Urinary bladder (tissue), 4 donors: Measurements from ENCODE around the gene SORCS2. TPM values are rescaled to one million over a fixed set of nuclear protein-coding genes. Genes with fewer than 3 reads are reported as not detected.
A peak's percentile ranks its signal among the peaks of the same experiment; 100 is the strongest.

ENCODE experiments used
- DNase-seq: peaks from one replicate; pipeline ENCODE4 v3.0.0-alpha.2; 2015; ENCODE audit errors: extremely low spot score
- H3K27ac ChIP-seq: one replicate; pipeline ENCODE4 v1.5.1; 2013; ENCODE audit warnings: low read depth, mild to moderate bottlenecking, moderate library complexity
- H3K36me3 ChIP-seq: one replicate; pipeline ENCODE4 v1.6.1; 2013; ENCODE audit warnings: mild to moderate bottlenecking, moderate library complexity; ENCODE audit not compliant: insufficient read depth
- H3K4me1 ChIP-seq: one replicate; pipeline ENCODE4 v1.6.1; 2013; ENCODE audit warnings: mild to moderate bottlenecking, moderate library complexity; ENCODE audit not compliant: insufficient read depth
- H3K4me3 ChIP-seq: one replicate; pipeline ENCODE4 v1.5.1; 2013; ENCODE audit warnings: low read depth, low read length
- WGBS: extraction: QIAGEN DNeasy Blood & Tissue Kit; methylation state at CpG from one replicate; pipeline ENCODE4 v1.1.7; 2013; 5-methylcytosine and 5-hydroxymethylcytosine counted together
- polyA plus RNA-seq: library from polyadenylated mRNA; stranded (reverse); fragments of 200-250 nt; gene quantifications from one replicate; pipeline ENCODE4 v1.2.3, GENCODE V29; 2013
- total RNA-seq: library from RNA; depleted of rRNA; stranded (reverse); fragments of >200 nt; gene quantifications from one replicate; pipeline ENCODE4 v1.2.3, GENCODE V29; 2014
- donor health status: healthy with polysubstance abuse.
- donor health status: healthy.

SORCS2 gene
- total and polyA plus RNA-seq, 2 donors = 5.3 to 10.8 TPM

DNA sequence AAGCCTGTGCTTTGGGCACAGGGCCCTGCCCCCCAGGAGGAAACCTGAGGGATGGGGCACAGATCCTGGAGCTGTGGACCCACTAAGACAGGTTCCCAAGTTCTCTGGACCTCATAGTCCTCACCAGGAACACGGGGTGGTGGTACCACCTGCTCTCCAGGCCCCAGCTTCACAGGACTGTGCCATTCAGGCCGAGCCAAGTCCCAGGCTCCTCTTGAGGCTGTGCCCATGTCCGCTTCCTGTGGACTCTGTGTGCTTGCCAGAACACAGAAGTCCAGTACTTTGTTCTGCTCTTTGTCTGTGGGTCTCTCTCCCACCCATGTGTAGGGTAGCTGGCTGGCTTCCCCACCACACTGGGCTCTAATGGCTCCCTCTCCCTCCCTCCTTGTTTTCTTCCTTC, 346.8 kb downstream of the SORCS2 start:
- Histone ChIP-seq H3K27ac (no peak overlapping the region), H3K36me3 (no peaks in the 10 kb centered on the region), H3K4me3 (no peak overlapping the region), H3K4me1 (no peaks in the 10 kb centered on the region)
- DNase-seq = no peak
- 99% methylated on average over 3 of the region's 3 CpGs for WGBS

DNA sequence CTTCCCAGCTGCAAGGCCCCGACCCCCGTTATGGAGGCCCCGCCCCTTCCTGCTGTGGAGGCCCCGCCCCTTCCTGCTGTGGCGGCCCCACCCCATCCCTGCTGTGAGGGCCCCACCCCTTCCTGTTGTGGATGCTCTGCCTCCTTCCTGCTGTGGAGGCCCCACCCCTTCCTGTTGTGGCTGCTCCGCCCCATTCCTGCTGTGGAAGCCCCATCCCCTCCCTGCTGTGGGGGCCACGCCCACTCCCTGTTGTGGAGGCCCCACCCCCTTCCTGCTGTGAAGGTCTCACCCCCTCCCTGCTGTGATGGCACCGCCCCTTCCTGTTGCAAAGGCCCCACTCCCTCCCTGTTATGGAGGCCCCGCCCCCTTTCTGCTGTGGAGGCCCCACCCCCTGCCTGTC, 347.3 kb downstream of the SORCS2 start:
- Histone ChIP-seq H3K4me1 (no peaks in the 10 kb centered on the region), H3K36me3 (no peaks in the 10 kb centered on the region), H3K4me3 (no peak overlapping the region), H3K27ac (no peak overlapping the region)
- 81% methylated on average over 9 of the region's 9 CpGs for WGBS
- DNase-seq = no peak

DNA sequence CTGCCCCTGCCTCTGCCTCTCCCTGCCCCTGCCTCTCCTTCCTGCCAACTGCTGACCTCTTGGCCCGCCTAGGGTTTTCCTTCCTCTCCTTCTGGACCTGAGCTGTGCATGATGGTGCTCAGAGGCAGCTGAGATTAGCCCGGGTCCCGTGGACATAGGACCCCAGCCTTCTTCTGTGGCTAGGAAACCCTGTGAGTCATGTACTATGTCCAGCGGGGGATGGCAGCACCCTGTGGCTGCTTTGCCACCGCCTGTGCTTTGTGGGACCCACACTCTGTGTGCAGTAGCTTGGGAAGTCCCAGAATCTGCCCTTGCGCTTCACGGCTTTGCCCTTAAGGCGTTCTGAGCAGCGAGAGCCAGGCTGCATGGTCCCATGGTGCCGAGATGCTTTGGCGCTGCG, 347.9 kb downstream of the SORCS2 start:
- no peak for DNase-seq
- Histone ChIP-seq H3K36me3 (no peaks in the 10 kb centered on the region), H3K27ac (no peak overlapping the region), H3K4me3 (no peak overlapping the region), H3K4me1 (no peaks in the 10 kb centered on the region)
- 85% methylated on average over 12 of the region's 12 CpGs for WGBS

DNA sequence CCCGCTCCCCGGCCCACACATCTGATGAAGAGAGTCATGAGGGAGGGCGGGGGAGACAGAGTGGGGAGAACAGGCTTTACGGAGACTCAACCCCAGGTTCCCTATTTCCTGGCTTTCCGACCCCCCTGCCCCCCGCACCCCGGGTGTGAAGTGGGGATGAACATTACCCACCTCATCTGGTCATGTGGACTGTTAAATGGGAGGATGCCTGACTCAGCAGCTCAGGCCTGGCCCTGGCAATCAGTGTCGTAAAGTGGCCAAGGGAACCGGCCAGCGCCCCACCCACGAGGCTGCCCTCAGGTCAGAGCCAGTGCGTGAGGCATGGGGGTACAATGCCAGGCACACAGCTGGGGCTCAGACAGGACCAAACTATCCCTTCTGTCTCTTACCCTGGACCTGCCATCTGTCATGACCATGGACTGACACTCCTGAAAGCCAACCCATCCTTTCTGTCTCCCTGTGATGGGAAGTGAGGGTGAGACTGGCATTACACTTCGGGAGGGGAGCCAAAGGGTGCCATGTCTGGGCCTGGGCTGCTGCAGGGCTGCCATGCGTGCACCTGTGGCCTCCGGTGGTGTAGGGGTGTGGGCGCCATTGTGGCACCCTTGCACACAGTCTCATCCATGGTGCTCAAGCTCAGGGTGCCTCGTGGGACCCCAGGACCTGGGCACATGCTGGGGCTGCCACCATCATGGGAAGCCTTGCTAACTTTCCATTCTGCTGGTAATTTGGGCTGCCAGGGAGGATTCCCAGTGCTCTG, 348.5 kb downstream of the SORCS2 start:
- H3K4me3 ChIP-seq = no peak overlapping the region

DNA sequence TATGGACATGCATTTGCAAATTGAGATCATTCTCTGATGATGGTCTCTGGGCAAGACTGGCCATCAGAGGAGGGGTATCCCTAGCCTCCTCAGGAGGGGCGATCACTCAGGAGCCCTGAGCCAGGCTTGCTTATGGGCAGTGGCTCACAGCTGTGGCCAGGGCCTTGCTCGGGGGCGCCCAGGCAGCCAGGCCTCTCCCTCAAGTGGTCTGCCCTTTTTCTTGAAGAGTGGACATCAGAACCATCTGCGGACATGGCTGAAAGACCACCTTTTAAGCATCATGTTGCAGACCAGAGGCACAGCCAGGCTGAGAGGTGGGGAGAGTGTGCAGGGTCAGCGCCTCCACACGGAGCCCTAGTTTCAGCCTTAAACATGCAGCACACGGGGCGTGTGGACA, 349.1 kb downstream of the SORCS2 start:
- Histone ChIP-seq H3K27ac (no peak overlapping the region), H3K36me3 (no peaks in the 10 kb centered on the region), H3K4me1 (no peaks in the 10 kb centered on the region), H3K4me3 (no peak overlapping the region)
- WGBS = 91% methylated on average over 8 of the region's 8 CpGs
- no peak for DNase-seq

More for the DNA sequence above, 348.5 kb downstream of the SORCS2 start:
- no peak for DNase-seq
- Histone ChIP-seq H3K4me1 (no peaks in the 10 kb centered on the region), H3K27ac (no peak overlapping the region), H3K36me3 (no peaks in the 10 kb centered on the region)
- WGBS = 87% methylated on average over 17 of the region's 17 CpGs

DNA sequence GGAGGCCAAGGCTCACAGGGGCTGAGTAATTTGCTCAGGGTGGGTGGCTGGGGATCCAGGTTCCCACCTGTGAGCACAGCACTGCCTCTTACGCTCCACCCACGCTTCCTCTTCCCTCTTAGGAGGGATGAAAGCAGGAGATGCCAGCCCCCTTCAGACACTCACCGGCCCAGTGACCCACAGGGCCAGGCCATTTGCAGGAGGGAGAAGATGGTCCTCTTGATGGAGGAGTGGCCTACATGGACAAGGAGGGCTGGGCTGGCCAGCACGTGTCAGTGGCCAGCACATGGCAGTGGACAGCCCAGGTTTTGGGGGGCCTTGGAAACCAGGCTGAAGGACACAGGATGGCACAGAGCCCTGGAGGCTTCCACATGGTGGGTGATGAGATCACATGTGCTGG, 350.4 kb downstream of the SORCS2 start:
- DNase-seq = no peak
- WGBS = 84% methylated on average over 4 of the region's 4 CpGs
- H3K27ac ChIP-seq = no peak overlapping the region

DNA sequence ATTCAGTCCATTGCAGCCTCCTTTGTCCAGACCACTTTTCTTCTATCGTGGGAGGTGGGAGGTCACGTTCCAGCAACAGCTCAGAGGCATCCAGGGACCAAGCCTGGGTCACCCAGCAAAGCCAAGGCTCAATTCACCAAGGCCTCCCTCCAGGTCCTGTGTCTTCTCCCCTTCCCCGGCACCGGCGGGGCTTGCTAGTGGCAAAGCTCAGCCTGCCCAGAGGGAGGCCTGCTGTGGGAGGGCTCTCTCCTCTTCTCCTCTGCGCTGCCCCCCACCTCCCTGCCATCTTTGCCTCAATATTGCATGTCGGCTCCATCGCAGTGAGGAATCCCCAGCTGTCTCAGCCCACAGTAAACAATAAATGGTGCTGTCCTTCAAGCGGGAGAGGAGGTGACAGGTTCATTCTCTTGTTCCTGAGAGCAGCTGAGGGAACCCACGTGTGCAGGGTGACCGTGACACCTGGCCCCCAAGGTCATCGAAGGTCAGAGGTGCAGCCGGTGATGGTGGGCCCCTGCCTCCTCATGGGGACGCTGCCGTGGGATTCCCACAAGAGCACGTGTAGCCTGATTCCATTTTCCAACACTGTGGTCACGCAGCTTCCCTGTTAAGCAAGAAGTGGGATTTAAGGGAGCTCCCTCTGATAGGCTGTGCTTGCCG, 353.9 kb downstream of the SORCS2 start:
- Histone ChIP-seq H3K36me3 (no peaks in the 10 kb centered on the region), H3K27ac (no peak overlapping the region), H3K4me1 (no peaks in the 10 kb centered on the region), H3K4me3 (no peak overlapping the region)
- DNase-seq = no peak
- WGBS = 76% methylated on average over 18 of the region's 18 CpGs

More for the DNA sequence above, 350.4 kb downstream of the SORCS2 start:
- H3K4me1 ChIP-seq = no peaks in the 10 kb centered on the region
- H3K4me3 ChIP-seq = no peak overlapping the region
- no peaks in the 10 kb centered on the region for H3K36me3 ChIP-seq

DNA sequence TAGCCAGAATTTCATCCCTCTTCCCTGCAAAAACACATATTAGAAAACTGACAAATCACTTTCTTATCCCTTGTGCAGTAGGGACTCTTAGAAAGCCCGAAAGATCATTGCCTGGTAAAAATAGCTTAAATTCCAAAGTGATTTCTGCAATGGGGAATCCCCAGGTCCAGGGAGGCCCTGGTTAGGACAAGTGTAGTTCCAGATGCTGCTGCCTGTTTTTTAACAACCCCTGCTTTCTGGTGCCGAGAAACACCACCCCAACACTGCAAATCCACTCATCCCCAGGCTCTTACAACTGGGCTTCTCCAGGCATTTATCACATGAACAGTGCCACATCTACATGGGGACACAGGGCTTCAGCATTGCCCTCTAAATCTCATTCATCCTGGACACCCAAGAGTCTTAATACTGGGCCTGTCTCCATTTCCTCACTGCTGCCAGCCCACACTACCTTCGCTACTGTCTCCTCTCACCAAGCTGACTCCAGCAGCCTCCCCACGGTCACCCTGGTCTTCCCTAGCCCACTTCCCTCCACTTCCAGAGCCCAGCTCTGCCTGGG, 354.6 kb downstream of the SORCS2 start:
- H3K27ac ChIP-seq = no peak overlapping the region
- no peak overlapping the region for H3K4me3 ChIP-seq
- 51% methylated on average over 4 of the region's 4 CpGs for WGBS
- H3K4me1 ChIP-seq = no peaks in the 10 kb centered on the region
- no peak for DNase-seq
- H3K36me3 ChIP-seq = no peaks in the 10 kb centered on the region

DNA sequence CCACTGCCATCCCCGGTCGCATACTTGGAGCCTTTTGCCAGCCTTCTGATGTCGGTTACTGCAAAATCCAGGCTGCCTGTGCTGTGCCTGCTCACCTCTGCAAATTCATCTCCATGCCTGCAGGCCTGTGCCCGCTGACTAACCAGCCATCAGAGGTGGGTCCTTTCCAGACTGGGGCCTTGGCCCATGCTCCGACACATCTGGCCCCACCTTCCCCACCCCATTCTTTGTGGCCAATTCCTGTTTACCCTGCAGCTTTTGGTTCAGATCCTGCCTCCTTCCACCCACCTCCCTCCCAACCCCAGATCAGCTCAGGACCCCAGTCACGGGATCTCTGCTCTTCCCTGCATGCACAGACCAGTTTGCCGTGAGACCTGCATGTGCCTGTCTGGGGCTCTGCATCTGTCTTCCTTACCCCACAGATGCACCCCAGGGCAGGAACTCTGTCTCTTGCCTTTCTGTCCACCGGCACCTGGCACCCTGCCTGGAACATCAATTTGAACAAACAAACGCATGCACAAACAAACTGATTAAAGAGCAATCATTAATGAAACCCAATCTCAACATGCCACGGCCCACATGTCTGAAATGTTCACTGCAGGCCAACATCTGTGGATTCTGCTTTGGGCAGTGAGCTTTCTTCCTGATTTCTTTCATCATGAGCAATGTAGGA, 355.2 kb downstream of the SORCS2 start:
- 57% methylated on average over 10 of the region's 10 CpGs for WGBS
- peak; percentile 45 for DNase-seq
- H3K4me3 ChIP-seq = no peak overlapping the region
- H3K36me3 ChIP-seq = no peaks in the 10 kb centered on the region
- H3K4me1 ChIP-seq = no peaks in the 10 kb centered on the region
- no peak overlapping the region for H3K27ac ChIP-seq

DNA sequence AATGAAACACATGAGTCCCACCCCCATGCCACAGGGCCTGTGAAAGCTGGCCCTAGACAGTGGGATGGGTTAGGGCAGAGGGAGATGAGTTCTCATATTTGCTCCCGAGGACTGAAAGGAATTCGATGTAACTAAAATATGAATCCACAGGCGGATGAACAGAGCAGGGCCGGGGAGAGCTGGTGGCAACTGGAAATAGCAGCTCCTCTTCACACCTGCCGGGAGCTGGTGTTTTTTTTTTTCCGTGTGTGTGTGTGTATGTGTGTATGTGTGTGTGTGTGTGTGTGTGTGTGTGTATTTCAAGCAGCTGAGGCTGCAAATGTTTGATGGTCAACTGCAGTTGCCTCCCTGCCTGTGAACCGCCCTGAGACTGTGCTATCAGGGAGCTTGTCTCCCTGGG, 357.5 kb downstream of the SORCS2 start:
- 90% methylated on average over 7 of the region's 7 CpGs for WGBS
- H3K4me1 ChIP-seq = no peaks in the 10 kb centered on the region
- no peak for DNase-seq

DNA sequence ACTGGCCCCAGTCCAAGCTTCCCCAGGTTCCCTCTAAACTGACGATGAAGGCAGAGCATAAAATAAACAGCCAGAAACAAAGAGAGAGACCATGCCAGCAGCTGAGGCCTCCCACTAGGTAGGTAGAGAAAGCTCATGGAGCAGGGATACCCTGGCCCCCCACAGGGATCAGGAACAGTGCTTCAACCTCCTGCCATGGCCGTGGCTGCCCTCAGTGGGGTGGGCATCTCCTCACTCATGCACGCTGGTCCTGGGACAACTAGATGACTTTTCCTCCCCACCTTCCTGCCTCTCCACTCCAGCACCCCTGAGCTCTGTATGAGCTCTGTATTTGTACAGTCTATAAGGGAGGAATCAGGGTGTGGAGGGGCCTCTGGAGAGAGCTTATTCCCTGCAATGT, 360.1 kb downstream of the SORCS2 start:
- H3K4me3 ChIP-seq = no peak overlapping the region
- no peak for DNase-seq
- no peak overlapping the region for H3K27ac ChIP-seq
- no peaks in the 10 kb centered on the region for H3K36me3 ChIP-seq
- 67% methylated on average over 3 of the region's 3 CpGs for WGBS
- H3K4me1 ChIP-seq = no peaks in the 10 kb centered on the region

More for the DNA sequence above, 357.5 kb downstream of the SORCS2 start:
- no peaks in the 10 kb centered on the region for H3K36me3 ChIP-seq
- no peak overlapping the region for H3K27ac ChIP-seq
- no peak overlapping the region for H3K4me3 ChIP-seq

DNA sequence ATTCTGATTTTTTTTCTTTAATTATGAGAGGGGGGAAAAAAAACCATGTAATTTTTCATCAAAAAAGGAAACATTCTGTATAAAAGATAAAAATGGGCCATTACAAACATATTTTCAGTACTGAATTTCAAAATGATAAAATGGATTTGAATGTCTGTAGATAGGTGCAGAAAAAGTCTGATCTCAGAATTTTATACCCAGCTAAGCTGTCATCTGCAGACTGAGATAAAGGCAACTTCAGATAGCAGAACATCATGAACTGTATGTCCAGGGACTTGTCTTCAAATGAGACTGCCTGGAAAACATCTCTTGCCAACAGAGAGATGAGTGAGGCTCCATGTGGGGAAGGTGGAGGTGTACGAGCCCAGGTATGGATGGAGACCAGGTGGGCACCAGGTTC, 360.9 kb downstream of the SORCS2 start:
- Histone ChIP-seq H3K27ac (no peak overlapping the region), H3K4me3 (no peak overlapping the region), H3K36me3 (no peaks in the 10 kb centered on the region), H3K4me1 (no peaks in the 10 kb centered on the region)
- no peak for DNase-seq
- 98% methylated on average over 1 of the region's 1 CpG for WGBS

DNA sequence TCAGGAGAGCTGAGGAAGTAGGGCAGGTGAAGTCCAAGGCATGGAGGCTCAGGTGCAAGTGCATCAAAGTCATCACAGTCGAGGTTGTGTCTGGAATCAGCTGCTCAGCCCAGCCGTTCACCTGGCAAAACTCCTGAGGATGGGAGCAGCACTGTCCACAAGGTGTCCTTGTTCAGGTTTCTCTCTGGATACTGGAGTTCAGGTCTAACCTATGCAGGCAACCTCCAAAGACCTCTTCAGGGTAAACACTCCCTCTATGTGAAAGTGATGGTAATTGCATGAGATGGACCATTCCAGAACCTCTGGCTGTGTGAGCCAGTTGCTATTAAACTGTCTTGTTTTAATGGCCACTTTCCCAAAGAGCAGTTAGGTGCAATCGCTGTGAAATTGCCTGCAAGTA, 362.6 kb downstream of the SORCS2 start:
- Histone ChIP-seq H3K4me3 (no peak overlapping the region), H3K27ac (no peak overlapping the region), H3K4me1 (no peaks in the 10 kb centered on the region), H3K36me3 (no peaks in the 10 kb centered on the region)
- DNase-seq = no peak
- 70% methylated on average over 3 of the region's 3 CpGs for WGBS

DNA sequence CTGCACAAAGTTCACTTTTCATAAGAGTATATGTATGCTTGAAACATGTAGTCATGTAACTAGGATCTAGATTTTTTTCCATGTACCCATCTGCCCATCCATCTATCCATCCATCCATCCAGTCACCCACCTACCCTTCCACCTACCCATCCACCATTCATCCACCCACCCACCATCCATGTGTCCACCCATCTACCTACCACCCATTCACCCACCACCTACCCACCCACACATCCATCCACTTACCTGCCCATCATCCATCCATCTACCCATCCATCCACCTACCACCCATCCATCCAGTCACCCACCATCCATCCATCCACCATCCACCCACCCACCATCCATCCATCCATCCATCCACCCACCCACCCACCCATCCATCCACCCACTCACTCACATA, 364.2 kb downstream of the SORCS2 start:
- Histone ChIP-seq H3K4me3 (no peak overlapping the region), H3K4me1 (no peaks in the 10 kb centered on the region), H3K27ac (no peak overlapping the region), H3K36me3 (no peaks in the 10 kb centered on the region)
- no peak for DNase-seq
